B cell (primary cell): ENCODE measurements around the gene PDZRN4. TPM values are rescaled to one million over a fixed set of nuclear protein-coding genes. Genes with fewer than 3 reads are reported as not detected.

Experiments
- ATAC-seq: fragments of 200-7000 bp; cut with Tn5 transposase; one replicate; pipeline ENCODE4 v1.10.0; 2021; ENCODE audit warnings: low read depth, mild to moderate bottlenecking, moderate number of reproducible peaks, moderate library complexity
- CTCF ChIA-PET: fragments of 350-600 bp; sonication (Branson Sonifier 250); formaldehyde crosslinking; loops from one replicate; lab custom pipeline; 2021; ENCODE audit warnings: antibody characterized with exemption, inconsistent platforms; lab: Charles Lee
- POLR2A ChIA-PET: fragments of 350-600 bp; sonication (Branson Sonifier 250); formaldehyde crosslinking; loops from one replicate; lab custom pipeline; 2021; ENCODE audit warnings: antibody characterized with exemption; lab: Charles Lee
- DNase-seq: peaks from one replicate; pipeline ENCODE4 v3.0.0; 2013
- H2AFZ ChIP-seq: 2 replicates; pipeline ENCODE4 v1.6.1; 2012; ENCODE audit warnings: mild to moderate bottlenecking, low read depth, low read length; ENCODE audit not compliant: insufficient read depth, poor library complexity, severe bottlenecking
- H3K27ac ChIP-seq, 2 donors: 1 replicate in 1 of 2; 2 replicates in 1 of 2; pipeline ENCODE4 v1.5.1; 2012 to 2013; ENCODE audit warnings: low read length in 2 of 2, mild to moderate bottlenecking in 2 of 2, moderate library complexity in 1 of 2
- H3K27me3 ChIP-seq, 4 experiments: fragments of 200-600 bp in 1 of 4; sonication (generic) in 1 of 4; replicated peaks in 1 of 4; 1 replicate in 2 of 4; 2 replicates in 2 of 4; pipeline versions ENCODE4 v1.6.1 to v1.7.0; 2013 to 2016; ENCODE audit warnings: low read length in 3 of 4, mild to moderate bottlenecking in 2 of 4, mixed read lengths in 1 of 4, moderate library complexity in 1 of 4; ENCODE audit not compliant: insufficient read depth in 4 of 4, control insufficient read depth in 3 of 4; ENCODE audit errors: control extremely low read depth in 1 of 4
- H3K36me3 ChIP-seq, 2 experiments: replicated peaks in 1 of 2; 1 replicate in 1 of 2; 2 replicates in 1 of 2; pipeline versions ENCODE4 v1.6.1 to v1.7.1; 2013; ENCODE audit warnings: low read length in 1 of 2; ENCODE audit not compliant: insufficient read depth in 2 of 2, control insufficient read depth in 1 of 2; ENCODE audit errors: control extremely low read depth in 1 of 2, extremely low read depth in 1 of 2
- H3K4me1 ChIP-seq, 2 donors: fragments of 200-600 bp in 1 of 2; sonication (generic) in 1 of 2; 1 replicate in 1 of 2; 2 replicates in 1 of 2; pipeline versions ENCODE4 v1.5.1 to v1.6.1; 2013 to 2017; ENCODE audit warnings: low read length in 2 of 2; ENCODE audit not compliant: control insufficient read depth in 2 of 2, insufficient read depth in 2 of 2
- H3K4me2 ChIP-seq: replicated peaks from 2 replicates; pipeline ENCODE3; 2012; ENCODE audit warnings: mild to moderate bottlenecking, low read depth, low read length; ENCODE audit not compliant: poor library complexity, severe bottlenecking
- H3K4me3 ChIP-seq, 5 experiments: fragments of 200-600 bp in 1 of 5; sonication (generic) in 1 of 5; 1 replicate in 3 of 5; 2 replicates in 2 of 5; pipeline versions ENCODE4 v1.5.1 to v1.7.0; 2011 to 2016; ENCODE audit warnings: low read length in 4 of 5, mild to moderate bottlenecking in 4 of 5, low read depth in 2 of 5, control low read depth in 1 of 5, moderate library complexity in 1 of 5; ENCODE audit not compliant: insufficient read depth in 1 of 5; ENCODE audit errors: control extremely low read depth in 1 of 5, extremely low read depth in 1 of 5
- H3K79me2 ChIP-seq: fragments of 200-600 bp; sonication (generic); one replicate; pipeline ENCODE4 v1.6.0; 2016; ENCODE audit warnings: low read length; ENCODE audit not compliant: control insufficient read depth, insufficient read depth
- H3K9ac ChIP-seq: fragments of 200-600 bp; sonication (generic); 2 replicates; pipeline ENCODE4 v1.6.1; 2017; ENCODE audit warnings: mild to moderate bottlenecking, low read length, moderate library complexity
- H3K9me3 ChIP-seq, 3 donors: one replicate each; pipeline versions ENCODE4 v1.6.1 to v1.7.1; 2013; ENCODE audit warnings: low read length in 2 of 3; ENCODE audit not compliant: control insufficient read depth in 2 of 3, insufficient read depth in 1 of 3; ENCODE audit errors: control extremely low read depth in 1 of 3
- H4K20me1 ChIP-seq: 2 replicates; pipeline ENCODE4 v1.6.0; 2012; ENCODE audit warnings: mild to moderate bottlenecking, low read length; ENCODE audit not compliant: insufficient read depth, control insufficient read depth, poor library complexity, severe bottlenecking
- H3K27ac Mint-ChIP-seq: one replicate; pipeline ENCODE4 v1.8.0; 2021; ENCODE audit warnings: mixed read lengths
- H3K27me3 Mint-ChIP-seq: one replicate; pipeline ENCODE4 v1.8.0; 2021; ENCODE audit warnings: mixed read lengths
- H3K4me1 Mint-ChIP-seq: one replicate; pipeline ENCODE4 v1.8.0; 2021; ENCODE audit warnings: mixed read lengths
- H3K4me3 Mint-ChIP-seq: one replicate; pipeline ENCODE4 v1.8.0; 2021; ENCODE audit warnings: mixed read lengths
- H3K9me3 Mint-ChIP-seq: one replicate; pipeline ENCODE4 v1.8.0; 2022; ENCODE audit warnings: mixed read lengths; ENCODE audit not compliant: insufficient read depth
- EZH2 ChIP-seq: IDR thresholded peaks from 2 replicates; pipeline ENCODE4 v1.6.1; 2012; ENCODE audit warnings: borderline replicate concordance, low read depth, mild to moderate bottlenecking, moderate library complexity, low read length; ENCODE audit not compliant: insufficient read depth, poor library complexity, severe bottlenecking
- WGBS: methylation state at CpG from one replicate; pipeline ENCODE4 v1.1.5; 2013; ENCODE audit warnings: missing lambda C conversion rate; ENCODE audit not compliant: insufficient coverage; 5-methylcytosine and 5-hydroxymethylcytosine counted together
- intact Hi-C: fragments of 100-400 bp; cut with micrococcal nuclease; formaldehyde crosslinking; loops from one replicate; pipeline ENCODE4 v1.10.0; 2022
- polyA plus RNA-seq: library from polyadenylated mRNA; depleted of rRNA; stranded (reverse); fragments of >200 nt; gene quantifications from 2 replicates; pipeline ENCODE4 v1.2.3, GENCODE V29; 2012
- total RNA-seq, 2 donors: library from RNA; stranded (reverse); fragments of 120-200 nt in 1 of 2; gene quantifications; 1 replicate in 1 of 2; 2 replicates in 1 of 2; pipeline versions ENCODE4 v1.2.3 to v1.2.4, GENCODE V29; 2013 to 2022
- TF ChIP-seq, protein P1 (sequence below): fragments of 200-600 bp; IDR thresholded peaks from one replicate; pipeline ENCODE4 v1.8.0; 2022; ENCODE audit warnings: antibody characterized with exemption, mild to moderate bottlenecking

PDZRN4 gene
- total and polyA plus RNA-seq, 2 donors (not counting 1 experiment from before 2014, with no cell fraction given), result not detected

- Histone ChIP-seq H3K4me2 (no peak overlapping the region), H3K9me3 (no peaks in the 10 kb centered on the region), H2AFZ (no peak overlapping the region), H3K27me3 (no peaks in the 10 kb centered on the region), H3K79me2 (no peaks in the 10 kb centered on the region), H3K27ac (no peak overlapping the region), H3K36me3 (no peaks in the 10 kb centered on the region), H3K9ac (no peak overlapping the region), H3K4me3 (no peak overlapping the region), H4K20me1 (no peaks in the 10 kb centered on the region), H3K4me1 (no peaks in the 10 kb centered on the region)
- Mint-ChIP-seq H3K4me3 (no peak overlapping the region), H3K27ac (no peak overlapping the region), H3K4me1 (no peaks in the 10 kb centered on the region), H3K27me3 (no peaks in the 10 kb centered on the region), H3K9me3 (no peaks in the 10 kb centered on the region)
- POLR2A ChIA-PET, result no interaction called here
- no peak for TF ChIP-seq EZH2
- TF ChIP-seq, protein P1, sequence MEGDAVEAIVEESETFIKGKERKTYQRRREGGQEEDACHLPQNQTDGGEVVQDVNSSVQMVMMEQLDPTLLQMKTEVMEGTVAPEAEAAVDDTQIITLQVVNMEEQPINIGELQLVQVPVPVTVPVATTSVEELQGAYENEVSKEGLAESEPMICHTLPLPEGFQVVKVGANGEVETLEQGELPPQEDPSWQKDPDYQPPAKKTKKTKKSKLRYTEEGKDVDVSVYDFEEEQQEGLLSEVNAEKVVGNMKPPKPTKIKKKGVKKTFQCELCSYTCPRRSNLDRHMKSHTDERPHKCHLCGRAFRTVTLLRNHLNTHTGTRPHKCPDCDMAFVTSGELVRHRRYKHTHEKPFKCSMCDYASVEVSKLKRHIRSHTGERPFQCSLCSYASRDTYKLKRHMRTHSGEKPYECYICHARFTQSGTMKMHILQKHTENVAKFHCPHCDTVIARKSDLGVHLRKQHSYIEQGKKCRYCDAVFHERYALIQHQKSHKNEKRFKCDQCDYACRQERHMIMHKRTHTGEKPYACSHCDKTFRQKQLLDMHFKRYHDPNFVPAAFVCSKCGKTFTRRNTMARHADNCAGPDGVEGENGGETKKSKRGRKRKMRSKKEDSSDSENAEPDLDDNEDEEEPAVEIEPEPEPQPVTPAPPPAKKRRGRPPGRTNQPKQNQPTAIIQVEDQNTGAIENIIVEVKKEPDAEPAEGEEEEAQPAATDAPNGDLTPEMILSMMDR, result no peak
- no CpG with 5 or more reads among the region's 2 CpGs for WGBS
- no peak for ATAC-seq
- CTCF ChIA-PET, result no interaction called here
- DNase-seq, result no peak
- intact Hi-C loops, result no loop called here
Measured at GRCh38 chr12:41479426-41479825, 291.3 kb downstream of the PDZRN4 start.

- no peak overlapping the region for H3K9ac ChIP-seq
- no peaks in the 10 kb centered on the region for H3K4me1 ChIP-seq
- H3K27ac Mint-ChIP-seq, result no peak overlapping the region
- H3K79me2 ChIP-seq, result no peaks in the 10 kb centered on the region
- POLR2A ChIA-PET, result no interaction called here
- intact Hi-C loops, result no loop called here
- TF ChIP-seq, protein P1, result no peak
- no peaks in the 10 kb centered on the region for H3K27me3 Mint-ChIP-seq
- H2AFZ ChIP-seq, result no peak overlapping the region
- H3K36me3 ChIP-seq, result no peaks in the 10 kb centered on the region
- no peak overlapping the region for H3K4me3 ChIP-seq
- no peak overlapping the region for H3K27ac ChIP-seq
- H3K9me3 Mint-ChIP-seq, result no peaks in the 10 kb centered on the region
- ATAC-seq (no peak), DNase-seq (no peak)
- no peaks in the 10 kb centered on the region for H3K9me3 ChIP-seq
- H3K4me2 ChIP-seq, result no peak overlapping the region
- H3K4me1 Mint-ChIP-seq, result no peaks in the 10 kb centered on the region
- WGBS, result 86% methylated on average over 4 of the region's 5 CpGs
- no peaks in the 10 kb centered on the region for H3K27me3 ChIP-seq
- no peak overlapping the region for H3K4me3 Mint-ChIP-seq
- CTCF ChIA-PET, result no interaction called here
- H4K20me1 ChIP-seq, result no peaks in the 10 kb centered on the region
Measured at GRCh38 chr12:41485203-41485602, 297.1 kb downstream of the PDZRN4 start.
